GM10248 (cell line): ENCODE data around the gene CSTB.
A peak's percentile ranks its signal among the peaks of the same experiment; 100 is the strongest.

Experiments used
- CTCF ChIA-PET: fragments of 300-600 bp; sonication (Branson Sonifier 250); formaldehyde crosslinking; extraction: SDS; loops from one replicate; lab custom pipeline; 2021; ENCODE audit warnings: antibody characterized with exemption; lab: Yijun Ruan, JAX
- POLR2A ChIA-PET: fragments of 350-650 bp; sonication (Branson Sonifier 250); formaldehyde crosslinking; extraction: SDS; loops from one replicate; lab custom pipeline; 2020; ENCODE audit warnings: antibody characterized with exemption; lab: Yijun Ruan, JAX
- DNase-seq: peaks from one replicate; pipeline ENCODE4 v3.0.0; 2012; ENCODE audit errors: extremely low spot score
- CTCF ChIP-seq: IDR thresholded peaks from 2 replicates; pipeline ENCODE4 v1.5.1; 2012; ENCODE audit warnings: mild to moderate bottlenecking, low read depth; ENCODE audit errors: extremely low read depth, missing control alignments, control extremely low read depth

Gene CSTB

GRCh38 chr21:43810505-43811261 lies 34.6 kb upstream of the CSTB start:
- TF ChIP-seq CTCF, result peak; percentile 98
- CTCF ChIA-PET, result interaction anchor here (0.6 to 2.7 kb wide), 27 partner anchors 9 to 491 kb away, joined by 3 to 18 read pairs (median 4); partner anchors contain the start of gene RRP1
- POLR2A ChIA-PET, result no interaction called here
- DNase-seq, result peak; percentile 95

GRCh38 chr21:43809853-43810504 lies 33.9 kb upstream of the CSTB start:
- ChIA-PET CTCF (interaction anchor here (1.0 to 2.7 kb wide), 21 partner anchors 9 to 491 kb away, joined by 3 to 18 read pairs (median 4); partner anchors contain the start of gene RRP1), POLR2A (no interaction called here)
- DNase-seq, result no peak
- TF ChIP-seq CTCF, result no peak

GRCh38 chr21:43809346-43809799 lies 33.3 kb upstream of the CSTB start:
- no peak for DNase-seq
- CTCF ChIA-PET, result interaction anchor here (0.7 to 2.6 kb wide), 6 partner anchors 9 to 168 kb away, joined by 3 to 9 read pairs (median 4); partner anchors contain the start of gene RRP1
- TF ChIP-seq CTCF, result no peak
- POLR2A ChIA-PET, result interaction anchor here (0.7 kb wide), 1 partner anchor 12 kb away, joined by 3 read pairs; no protein-coding TSS in a partner anchor

- no peak for TF ChIP-seq CTCF
- ChIA-PET CTCF (interaction anchor here (0.7 to 1.8 kb wide), 6 partner anchors 10 to 169 kb away, joined by 3 to 6 read pairs (median 4); partner anchors contain the start of gene RRP1), POLR2A (interaction anchor here (0.7 kb wide), 1 partner anchor 11 kb away, joined by 3 read pairs; no protein-coding TSS in a partner anchor)
- no peak for DNase-seq
Measured at GRCh38 chr21:43808832-43809251, 32.7 kb upstream of the CSTB start.

- ChIA-PET CTCF (interaction anchor here (0.7 to 1.8 kb wide), 6 partner anchors 10 to 169 kb away, joined by 3 to 6 read pairs (median 4); partner anchors contain the start of gene RRP1), POLR2A (no interaction called here)
- no peak for DNase-seq
- TF ChIP-seq CTCF, result no peak
Measured at GRCh38 chr21:43808367-43808766, 32.3 kb upstream of the CSTB start.
